Tibial artery (tissue), 4 donors: ENCODE data around the gene EHD1.

Experiments
- DNase-seq, 2 donors: peaks; one replicate each; pipeline ENCODE4 v3.0.0-alpha.2; 2019
- H3K27ac ChIP-seq, 2 donors: fragments of 200-600 bp; sonication (generic) in 1 of 2; 1 replicate in 1 of 2; 2 replicates in 1 of 2; pipeline ENCODE4 v1.5.1; 2018 to 2019; ENCODE audit warnings: mild to moderate bottlenecking in 1 of 2
- H3K27me3 ChIP-seq, 2 donors: fragments of 200-600 bp; sonication (generic) in 1 of 2; one replicate each; pipeline versions ENCODE4 v1.5.1 to v1.6.0; 2016 to 2019
- H3K36me3 ChIP-seq, 3 donors: fragments of 200-600 bp; sonication (generic) in 2 of 3; one replicate each; pipeline ENCODE4 v1.5.1; 2016 to 2019; ENCODE audit warnings: mild to moderate bottlenecking in 2 of 3
- H3K4me1 ChIP-seq, 4 donors: fragments of 200-600 bp; sonication (generic) in 2 of 4; 1 replicate in 3 of 4; 2 replicates in 1 of 4; pipeline ENCODE4 v1.5.1; 2016 to 2019
- H3K4me3 ChIP-seq, 2 donors: fragments of 200-600 bp; sonication (generic) in 1 of 2; 1 replicate in 1 of 2; 2 replicates in 1 of 2; pipeline ENCODE4 v1.5.1; 2018 to 2019; ENCODE audit warnings: mild to moderate bottlenecking in 2 of 2
- H3K9me3 ChIP-seq, 3 donors: fragments of 200-600 bp; sonication (generic) in 1 of 3; one replicate each; pipeline ENCODE4 v1.5.1; 2016 to 2019
- CTCF ChIP-seq, 2 experiments: fragments of 200-600 bp in 1 of 2; fragments of 450-650 bp in 1 of 2; IDR thresholded peaks; one replicate each; pipeline ENCODE4 v1.5.1; 2017 to 2019; ENCODE audit warnings: antibody characterized with exemption in 2 of 2, mild to moderate bottlenecking in 1 of 2, moderate library complexity in 1 of 2
- intact Hi-C: fragments of 100-400 bp; cut with DNase I; formaldehyde crosslinking; loops from one replicate; pipeline ENCODE4 v1.15.0; 2023; ENCODE audit warnings: low total_unique reads

The EHD1 gene

GRCh38 chr11:64914123-64914522 lies 35.7 kb upstream of the EHD1 start:
- Histone ChIP-seq H3K4me1 (peaks cover 0 to 29% (median 20%) of the 10 kb centered on the region in 4 donors), H3K4me3 (no peak overlapping the region), H3K9me3 (no peaks in the 10 kb centered on the region), H3K27me3 (no peaks in the 10 kb centered on the region), H3K36me3 (peaks cover 52 to 56% (median 54%) of the 10 kb centered on the region in 3 donors), H3K27ac (no peak overlapping the region)
- no peak for TF ChIP-seq CTCF (IDR thresholded peaks at IDR 0.05)
- no peak for DNase-seq
- intact Hi-C loops = no loop called here

- TF ChIP-seq CTCF (IDR thresholded peaks at IDR 0.05) = no peak
- Histone ChIP-seq H3K4me3 (no peak overlapping the region), H3K27me3 (no peaks in the 10 kb centered on the region), H3K27ac (no peak overlapping the region), H3K4me1 (peaks cover 0 to 23% (median 17%) of the 10 kb centered on the region in 4 donors), H3K9me3 (no peaks in the 10 kb centered on the region), H3K36me3 (peaks cover 61 to 65% (median 63%) of the 10 kb centered on the region in 3 donors)
- intact Hi-C loops = no loop called here
- no peak for DNase-seq
These were observed 34.8 kb upstream of the EHD1 start for GRCh38 chr11:64913171-64913727.

GRCh38 chr11:64911689-64912088 lies 33.3 kb upstream of the EHD1 start:
- H3K27me3 ChIP-seq = no peaks in the 10 kb centered on the region
- DNase-seq = no peak
- no peak overlapping the region for H3K4me3 ChIP-seq
- no peak for TF ChIP-seq CTCF (IDR thresholded peaks at IDR 0.05)
- intact Hi-C loops = no loop called here
- H3K36me3 ChIP-seq = peaks cover 76 to 80% (median 78%) of the 10 kb centered on the region in 3 donors
- H3K4me1 ChIP-seq = peaks cover 0 to 19% (median 13%) of the 10 kb centered on the region in 4 donors
- no peak overlapping the region for H3K27ac ChIP-seq
- H3K9me3 ChIP-seq = no peaks in the 10 kb centered on the region

- Histone ChIP-seq H3K4me1 (peaks cover 0 to 13% (median 10%) of the 10 kb centered on the region in 4 donors), H3K27me3 (no peaks in the 10 kb centered on the region), H3K9me3 (no peaks in the 10 kb centered on the region), H3K4me3 (no peak overlapping the region), H3K36me3 (peaks cover 82 to 84% (median 84%) of the 10 kb centered on the region in 3 donors), H3K27ac (no peak overlapping the region)
- intact Hi-C loops = no loop called here
- DNase-seq = no peak
- TF ChIP-seq CTCF (IDR thresholded peaks at IDR 0.05) = no peak
These were observed 32.7 kb upstream of the EHD1 start for GRCh38 chr11:64911142-64911541.

GRCh38 chr11:64910451-64911093 lies 32.2 kb upstream of the EHD1 start:
- Histone ChIP-seq H3K9me3 (no peaks in the 10 kb centered on the region), H3K4me1 (peaks cover 0 to 7% (median 4%) of the 10 kb centered on the region in 4 donors), H3K36me3 (peaks cover 88 to 90% (median 89%) of the 10 kb centered on the region in 3 donors), H3K27me3 (no peaks in the 10 kb centered on the region), H3K27ac (no peak overlapping the region), H3K4me3 (no peak overlapping the region)
- TF ChIP-seq CTCF (IDR thresholded peaks at IDR 0.05) = no peak
- intact Hi-C loops = no loop called here
- no peak for DNase-seq
